Adrenal gland (tissue), 5 donors: ENCODE data around the gene AK5.

Experiments used
- POLR2A ChIP-seq, 2 donors: fragments of 450-650 bp; IDR thresholded peaks; one replicate each; pipeline ENCODE4 v1.6.1; 2017; ENCODE audit warnings: antibody characterized with exemption in 2 of 2, mild to moderate bottlenecking in 2 of 2, moderate library complexity in 1 of 2
- TF ChIP-seq, protein P1 (sequence below), 6 experiments: fragments of 450-650 bp in 4 of 6; fragments of 200-600 bp in 2 of 6; sonication (generic) in 1 of 6; IDR thresholded peaks; 1 replicate in 5 of 6; 2 replicates in 1 of 6; pipeline versions ENCODE4 v1.5.1 to v1.8.0; 2016 to 2021; ENCODE audit warnings: antibody characterized with exemption in 6 of 6, mild to moderate bottlenecking in 2 of 6, moderate library complexity in 1 of 6
- donor health status: DM: no; HTN: no; CAD: no.

GRCh38 chr1:77282187-77282865 lies 507 bp downstream of the AK5 start:
- TF ChIP-seq POLR2A (IDR thresholded peaks at IDR 0.05): no peak
- TF ChIP-seq, protein P1, sequence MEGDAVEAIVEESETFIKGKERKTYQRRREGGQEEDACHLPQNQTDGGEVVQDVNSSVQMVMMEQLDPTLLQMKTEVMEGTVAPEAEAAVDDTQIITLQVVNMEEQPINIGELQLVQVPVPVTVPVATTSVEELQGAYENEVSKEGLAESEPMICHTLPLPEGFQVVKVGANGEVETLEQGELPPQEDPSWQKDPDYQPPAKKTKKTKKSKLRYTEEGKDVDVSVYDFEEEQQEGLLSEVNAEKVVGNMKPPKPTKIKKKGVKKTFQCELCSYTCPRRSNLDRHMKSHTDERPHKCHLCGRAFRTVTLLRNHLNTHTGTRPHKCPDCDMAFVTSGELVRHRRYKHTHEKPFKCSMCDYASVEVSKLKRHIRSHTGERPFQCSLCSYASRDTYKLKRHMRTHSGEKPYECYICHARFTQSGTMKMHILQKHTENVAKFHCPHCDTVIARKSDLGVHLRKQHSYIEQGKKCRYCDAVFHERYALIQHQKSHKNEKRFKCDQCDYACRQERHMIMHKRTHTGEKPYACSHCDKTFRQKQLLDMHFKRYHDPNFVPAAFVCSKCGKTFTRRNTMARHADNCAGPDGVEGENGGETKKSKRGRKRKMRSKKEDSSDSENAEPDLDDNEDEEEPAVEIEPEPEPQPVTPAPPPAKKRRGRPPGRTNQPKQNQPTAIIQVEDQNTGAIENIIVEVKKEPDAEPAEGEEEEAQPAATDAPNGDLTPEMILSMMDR (IDR thresholded peaks at IDR 0.05): no peak
